SW480 (cell line): ENCODE measurements around the gene SPATA24.
"Not testable (repeated sequence)": the region's sequence is repeated elsewhere in the genome, so short reads cannot be mapped to it uniquely, and the experiment has no call there.

Experiments
- DNase-seq: peaks from one replicate; pipeline ENCODE4 v3.0.0-alpha.2; 2016; ENCODE audit warnings: low spot score

SPATA24 gene

DNA sequence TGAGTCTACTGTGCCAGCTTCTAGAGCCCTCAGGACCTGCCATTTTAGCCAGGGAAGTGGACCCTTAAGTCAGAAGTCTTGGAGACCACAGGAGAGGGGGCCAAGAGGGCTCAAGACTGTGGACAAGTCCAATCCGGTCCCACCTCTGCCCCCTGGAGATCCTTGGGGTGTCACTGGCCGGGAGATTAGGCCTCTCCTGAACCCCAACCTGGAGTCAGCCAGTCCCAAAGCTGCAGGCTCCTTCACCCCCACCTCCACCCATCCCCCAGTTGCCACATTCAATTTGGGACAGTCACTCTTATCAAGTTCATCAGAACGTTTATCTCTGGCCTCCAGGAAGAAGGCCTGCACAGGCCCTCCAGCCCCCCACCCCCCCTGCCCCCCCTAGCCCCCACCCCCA lies 21.1 kb downstream of the SPATA24 start:
- DNase-seq, result no peak

DNA sequence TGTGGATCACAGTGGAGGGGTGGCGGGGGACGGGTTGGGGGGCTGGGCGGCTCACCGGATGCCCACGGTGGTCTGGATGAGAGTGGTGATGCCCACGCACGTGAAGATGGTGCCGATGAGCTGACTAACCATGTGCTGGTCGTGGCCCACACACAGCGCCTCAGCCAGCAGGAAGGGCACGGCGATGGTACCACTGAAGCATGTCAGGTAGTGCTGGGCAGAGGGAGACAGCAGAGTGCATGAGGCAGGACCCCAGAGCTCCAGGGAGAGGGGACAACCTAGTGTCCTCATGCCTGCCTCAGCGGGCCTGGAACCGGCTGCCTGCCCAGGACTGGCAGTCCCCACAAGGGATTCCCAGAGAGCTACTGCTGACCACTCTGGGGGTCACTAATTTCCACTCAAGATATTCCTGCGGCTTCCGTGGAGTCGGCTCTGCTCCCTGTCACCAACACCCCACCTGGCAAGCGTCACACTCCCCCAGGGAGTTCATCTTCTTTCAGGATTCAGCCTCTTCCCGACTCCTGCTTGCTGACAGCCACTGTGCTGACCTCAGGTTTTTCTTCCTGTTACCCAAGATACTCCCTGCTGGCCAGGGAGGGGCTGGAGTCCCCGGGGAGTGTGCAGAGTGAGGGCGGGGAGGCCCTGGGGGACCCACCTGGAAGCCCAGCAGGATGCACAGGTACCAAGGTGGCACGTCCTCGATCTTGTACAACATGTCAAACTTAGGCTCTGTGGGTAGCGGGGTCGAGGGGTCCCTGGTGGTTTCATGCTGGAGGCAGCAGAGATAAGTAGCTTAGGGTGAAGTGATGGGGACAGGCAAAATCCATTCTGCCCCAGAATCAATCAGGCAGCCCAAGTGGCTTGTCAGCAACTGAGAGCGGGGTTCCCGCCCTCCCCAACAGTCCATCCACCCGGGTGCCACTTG lies 21.8 kb downstream of the SPATA24 start:
- no peak for DNase-seq

DNA sequence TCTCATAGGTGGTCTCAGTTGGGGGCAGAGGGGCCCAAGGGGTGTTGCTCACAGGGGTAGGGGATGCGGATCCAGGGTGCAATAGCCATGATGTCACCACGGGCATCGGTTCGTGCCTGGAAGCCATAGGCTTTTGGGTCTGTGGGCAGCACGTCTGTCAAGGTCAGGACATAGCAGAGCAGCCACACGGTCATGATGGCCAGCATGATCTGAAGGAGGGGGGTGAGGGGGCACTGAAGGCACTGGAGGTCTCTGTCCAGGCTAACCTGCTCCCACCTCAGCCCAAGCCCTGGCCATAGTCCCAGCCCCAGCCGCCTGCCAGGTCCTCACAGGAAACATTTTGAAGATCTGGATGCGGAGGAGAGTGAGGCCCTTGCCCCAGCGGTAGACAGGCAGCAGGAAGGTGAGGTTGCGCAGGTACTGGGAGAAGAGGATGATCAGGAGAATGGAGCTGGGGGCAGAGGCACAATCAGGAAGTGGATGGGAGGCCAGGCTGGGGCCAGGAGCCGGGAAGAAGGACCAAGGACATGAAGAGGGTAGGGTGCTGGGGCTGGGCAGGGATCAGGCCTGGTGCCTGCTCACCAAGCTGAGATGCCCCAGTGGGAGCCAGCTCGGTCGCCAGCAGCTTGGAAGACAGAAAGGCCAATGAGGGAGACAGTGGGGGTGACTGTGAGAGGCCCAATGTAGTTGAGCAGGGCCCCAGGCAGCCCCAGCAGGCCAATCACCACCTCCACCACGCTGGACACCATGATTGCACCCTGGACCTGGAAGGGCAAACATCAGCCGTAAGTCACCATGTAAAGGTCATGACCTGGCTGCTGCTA lies 24.1 kb downstream of the SPATA24 start:
- no peak for DNase-seq

DNA sequence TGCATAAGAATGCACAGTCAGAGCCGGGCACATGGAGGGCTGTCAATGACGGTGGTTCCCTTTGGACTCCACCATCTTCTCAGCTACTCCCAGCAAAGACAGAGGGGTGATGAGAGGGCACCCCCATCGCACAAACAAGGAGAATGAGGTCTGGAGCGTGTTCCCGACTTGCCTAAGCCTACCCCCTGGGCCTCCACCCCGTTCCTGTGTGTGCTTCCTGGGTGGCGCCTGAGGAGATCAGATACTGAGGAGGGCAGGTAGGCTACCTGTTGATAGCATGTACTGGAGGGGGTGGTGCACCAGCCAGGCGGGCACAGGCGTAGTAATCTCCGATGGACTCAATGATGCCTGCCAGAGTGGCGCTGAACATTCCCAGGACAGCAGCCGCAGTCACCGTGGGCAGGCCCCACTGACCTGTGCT lies 24.9 kb downstream of the SPATA24 start:
- DNase-seq, result no peak

- no peak for DNase-seq
Measured at GRCh38 chr5:139378101-139378825, 25.6 kb downstream of the SPATA24 start.

DNA sequence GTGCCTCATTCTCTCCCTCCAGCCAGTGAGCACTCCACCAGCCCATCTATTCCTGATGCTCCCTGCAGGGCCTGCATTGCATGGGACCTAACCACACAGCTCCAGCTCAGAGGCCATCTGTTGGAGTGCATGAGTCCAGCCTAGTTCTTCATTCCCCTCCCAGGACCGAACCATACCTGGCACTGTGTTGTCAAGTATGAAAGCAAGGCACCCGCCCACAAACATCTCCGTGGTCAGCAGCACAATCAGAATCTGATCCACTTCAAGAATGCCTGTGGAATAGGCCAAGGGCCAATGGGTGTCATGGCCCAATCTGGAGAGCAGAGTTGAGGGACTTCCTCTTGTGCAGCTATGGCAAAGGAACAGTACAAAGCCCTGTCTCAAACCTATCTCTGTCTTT lies 26.7 kb downstream of the SPATA24 start:
- DNase-seq, result no peak

GRCh38 chr5:139376364-139376763 lies 27.5 kb downstream of the SPATA24 start:
- DNase-seq, result no peak

GRCh38 chr5:139374909-139375308 lies 29.0 kb downstream of the SPATA24 start:
- DNase-seq, result no peak

- no peak for DNase-seq
Measured at GRCh38 chr5:139371482-139372435, 32.1 kb downstream of the SPATA24 start.

DNA sequence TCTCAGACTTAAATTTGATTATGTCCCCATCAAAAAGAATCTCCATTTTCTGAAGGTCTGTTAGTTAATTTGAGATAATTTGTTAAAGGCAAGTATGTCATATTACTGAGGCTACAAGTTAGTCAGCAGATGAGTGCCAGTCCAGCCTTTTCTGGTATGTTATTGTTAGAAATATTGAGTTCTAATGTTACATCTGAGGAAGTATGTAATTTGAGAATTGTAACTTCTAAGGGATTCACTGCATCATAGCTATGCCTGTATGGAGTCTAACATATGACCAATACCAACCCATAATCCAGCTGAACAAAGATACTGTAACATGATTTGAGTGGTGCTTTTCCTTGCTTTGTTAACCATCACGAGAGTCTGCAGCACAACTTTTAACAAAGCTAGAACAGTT lies 34.7 kb downstream of the SPATA24 start:
- no peak for DNase-seq

- DNase-seq, result no peak
Measured at GRCh38 chr5:139368613-139369012, 35.3 kb downstream of the SPATA24 start.

- DNase-seq, result no peak
Measured at GRCh38 chr5:139364466-139364865, 39.4 kb downstream of the SPATA24 start.

GRCh38 chr5:139363937-139364336 lies 40.0 kb downstream of the SPATA24 start:
- no peak for DNase-seq

DNA sequence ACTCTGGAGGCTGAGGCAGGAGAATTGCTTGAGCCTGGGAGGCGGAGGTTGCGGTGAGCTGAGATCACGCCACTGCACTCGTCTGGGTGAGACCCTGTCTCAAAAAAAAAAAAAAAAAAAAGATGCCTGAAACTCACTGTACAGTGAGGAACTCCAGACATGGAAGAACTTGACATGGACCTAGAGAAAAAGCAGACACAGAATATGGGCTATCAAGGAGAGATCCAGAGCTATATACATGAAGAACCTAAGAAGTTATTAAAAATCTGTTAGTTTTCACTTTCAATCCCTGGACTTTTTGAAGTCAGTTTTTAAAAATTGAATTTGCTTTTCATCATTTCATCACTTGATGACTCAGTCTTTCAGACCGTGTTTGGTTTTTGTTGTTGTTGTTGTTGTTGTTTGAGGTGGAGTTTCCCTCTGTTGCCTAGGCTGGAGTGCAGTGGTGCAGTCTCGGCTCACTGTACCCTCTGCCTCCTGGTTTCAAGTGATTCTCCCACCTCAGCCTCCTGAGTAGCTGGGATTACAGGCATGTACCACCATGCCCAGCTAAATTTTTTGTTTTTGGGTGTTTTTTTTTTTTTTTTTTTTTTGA lies 42.0 kb downstream of the SPATA24 start:
- no peak for DNase-seq

GRCh38 chr5:139360384-139360783 lies 43.5 kb downstream of the SPATA24 start:
- DNase-seq, result no peak

DNA sequence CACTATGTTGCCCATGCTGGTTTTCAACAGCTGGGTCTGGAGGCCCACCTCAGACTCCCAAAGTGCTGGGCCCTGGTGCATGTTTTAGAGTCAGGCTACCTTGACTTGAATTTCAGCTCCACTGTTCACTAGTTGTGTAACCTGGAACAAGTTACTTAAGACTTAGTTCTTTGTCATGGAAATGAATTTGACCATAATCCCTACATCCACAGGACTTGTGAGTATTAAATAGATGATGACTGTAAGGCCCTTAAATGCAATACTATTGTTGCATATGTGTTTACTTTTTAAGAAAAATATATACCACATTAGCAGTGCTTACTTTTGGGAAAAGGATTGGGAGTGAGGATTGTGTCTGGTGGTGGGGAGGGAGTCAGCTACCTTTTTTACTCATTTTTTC lies 45.8 kb downstream of the SPATA24 start:
- DNase-seq, result no peak

GRCh38 chr5:139355900-139356299 lies 48.0 kb downstream of the SPATA24 start:
- DNase-seq, result not testable (repeated sequence)

- no peak for DNase-seq
Measured at GRCh38 chr5:139354186-139354585, 49.7 kb downstream of the SPATA24 start.

GRCh38 chr5:139347863-139348262 lies 56.0 kb downstream of the SPATA24 start:
- DNase-seq, result not testable (repeated sequence)
